Right lung (tissue), 5 donors: ENCODE data around the gene TAAR6. TPM values are rescaled to one million over a fixed set of nuclear protein-coding genes. Genes with fewer than 3 reads are reported as not detected.
"Not testable (repeated sequence)": the region's sequence is repeated elsewhere in the genome, so short reads cannot be mapped to it uniquely, and the experiment has no call there.

Source experiments
- DNase-seq, 2 donors: peaks; one replicate each; pipeline ENCODE4 v3.0.0-alpha.2; 2013
- polyA plus RNA-seq, 5 donors: library from polyadenylated mRNA; unstranded; fragments of 120-200 nt; gene quantifications; one replicate each; pipeline versions ENCODE4 v1.2.1 to v1.2.3, GENCODE V29; 2013; ENCODE audit warnings: inconsistent platforms in 1 of 5, low replicate concordance in 1 of 5; ENCODE audit not compliant: insufficient read length in 5 of 5, insufficient read depth in 1 of 5

TAAR6 gene
- polyA plus RNA-seq, 5 donors = not detected

DNA sequence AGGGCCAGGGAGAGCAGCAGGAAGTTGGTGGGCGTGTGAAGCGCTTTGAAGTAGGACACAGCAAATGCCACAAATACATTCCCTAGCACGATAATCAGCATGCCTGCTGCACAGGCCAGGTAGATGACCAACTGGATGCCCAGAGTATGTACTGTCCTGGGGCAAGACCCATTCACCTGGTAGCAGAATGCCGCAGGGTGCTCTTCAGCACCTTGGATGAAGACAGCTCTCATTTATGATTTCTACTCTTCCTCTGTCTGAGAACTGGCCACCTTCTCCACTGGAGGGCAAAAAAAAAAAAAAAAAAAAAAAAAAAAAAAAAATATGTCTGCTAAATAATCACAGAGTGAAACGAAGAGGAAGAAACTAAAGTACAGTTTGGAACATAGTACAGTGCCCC lies 19.3 kb downstream of the TAAR6 start, which contains the start of gene TAAR5:
TAAR5 (minus strand) TSS at position 288 of the 400 bp plus-strand sequence; CDS start at position 233, 55 bp downstream.
- no peak for DNase-seq

GRCh38 chr6:132590362-132590761 lies 20.2 kb downstream of the TAAR6 start:
- no peak for DNase-seq

GRCh38 chr6:132592855-132593254 lies 22.7 kb downstream of the TAAR6 start:
- DNase-seq = no peak

DNA sequence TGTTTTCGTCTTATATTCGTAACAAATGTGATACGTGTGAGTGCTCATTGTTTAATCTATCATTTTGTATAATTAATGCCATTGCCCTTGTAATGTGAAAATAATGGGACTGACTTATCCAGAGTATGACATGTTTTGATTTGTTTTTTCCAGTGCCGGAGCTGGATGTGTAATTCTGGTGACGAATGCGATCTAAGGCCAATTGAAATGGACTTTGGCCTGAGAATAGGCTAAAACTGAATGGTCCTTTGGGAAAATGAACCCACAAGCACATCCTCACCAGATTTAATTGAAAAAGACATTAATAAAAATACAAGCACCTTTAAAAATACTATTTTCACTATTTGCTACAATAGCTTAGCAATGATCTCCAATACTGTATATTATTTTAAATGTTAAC lies 26.1 kb downstream of the TAAR6 start:
- no peak for DNase-seq

DNA sequence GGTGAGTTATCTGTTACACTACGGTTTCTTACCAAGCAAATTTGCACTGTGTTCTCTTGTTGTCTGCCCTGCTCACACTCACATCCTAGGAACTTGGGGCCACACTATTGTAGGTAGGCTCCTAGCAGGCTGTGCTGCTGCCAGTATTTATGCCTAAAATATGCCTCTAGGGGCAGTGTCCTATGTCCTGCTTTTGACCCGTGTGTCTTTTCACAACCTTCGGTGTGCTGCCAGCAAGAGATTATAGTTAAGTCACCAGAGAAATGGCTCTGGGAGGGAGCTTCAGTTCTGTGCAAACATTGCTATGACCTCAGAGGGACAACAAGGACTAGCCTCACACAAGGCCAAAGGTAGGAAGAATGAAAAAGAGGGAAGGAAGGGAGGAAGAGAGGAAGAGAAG lies 28.4 kb downstream of the TAAR6 start:
- no peak for DNase-seq

DNA sequence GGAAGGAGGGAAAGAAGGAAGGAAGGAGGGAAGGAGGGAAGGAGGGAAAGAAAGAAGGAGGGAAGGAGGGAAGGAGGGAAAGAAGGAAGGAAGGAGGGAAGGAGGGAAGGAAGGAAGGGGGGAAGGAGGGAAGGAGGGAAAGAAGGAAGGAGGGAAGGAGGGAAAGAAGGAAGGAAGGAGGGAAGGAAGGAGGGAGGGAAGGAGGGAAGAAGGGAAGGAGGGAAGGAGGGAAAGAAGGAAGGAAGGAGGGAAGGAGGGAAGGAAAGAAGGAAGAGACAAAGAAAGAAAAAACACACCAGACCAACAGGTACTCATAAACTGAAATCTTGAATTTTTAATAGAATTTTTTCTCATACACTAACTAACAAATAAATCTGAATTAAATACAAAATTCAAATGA lies 30.8 kb downstream of the TAAR6 start:
- not testable (repeated sequence) for DNase-seq

GRCh38 chr6:132604635-132605152 lies 34.6 kb downstream of the TAAR6 start:
- DNase-seq = no peak

GRCh38 chr6:132607544-132608233 lies 37.6 kb downstream of the TAAR6 start:
- no peak for DNase-seq

DNA sequence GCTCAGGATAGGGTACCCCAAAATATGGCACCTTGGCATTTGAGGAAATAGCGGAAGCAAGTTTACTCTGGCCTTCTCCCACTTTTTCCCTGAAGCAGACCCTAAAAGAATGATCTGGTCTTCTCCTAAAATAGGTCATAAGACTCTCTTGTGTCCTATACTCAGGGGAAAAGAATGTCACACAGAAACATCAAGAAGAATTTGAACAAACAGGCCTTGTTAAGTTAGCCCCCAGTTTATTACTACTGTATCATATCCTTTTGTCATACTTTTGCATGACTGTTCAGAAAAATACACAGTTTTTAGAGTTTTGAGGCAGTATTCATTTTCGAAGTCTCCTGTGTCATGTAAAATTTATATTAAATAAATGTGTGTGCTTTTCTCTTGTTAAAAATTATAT lies 41.5 kb downstream of the TAAR6 start:
- no peak for DNase-seq

DNA sequence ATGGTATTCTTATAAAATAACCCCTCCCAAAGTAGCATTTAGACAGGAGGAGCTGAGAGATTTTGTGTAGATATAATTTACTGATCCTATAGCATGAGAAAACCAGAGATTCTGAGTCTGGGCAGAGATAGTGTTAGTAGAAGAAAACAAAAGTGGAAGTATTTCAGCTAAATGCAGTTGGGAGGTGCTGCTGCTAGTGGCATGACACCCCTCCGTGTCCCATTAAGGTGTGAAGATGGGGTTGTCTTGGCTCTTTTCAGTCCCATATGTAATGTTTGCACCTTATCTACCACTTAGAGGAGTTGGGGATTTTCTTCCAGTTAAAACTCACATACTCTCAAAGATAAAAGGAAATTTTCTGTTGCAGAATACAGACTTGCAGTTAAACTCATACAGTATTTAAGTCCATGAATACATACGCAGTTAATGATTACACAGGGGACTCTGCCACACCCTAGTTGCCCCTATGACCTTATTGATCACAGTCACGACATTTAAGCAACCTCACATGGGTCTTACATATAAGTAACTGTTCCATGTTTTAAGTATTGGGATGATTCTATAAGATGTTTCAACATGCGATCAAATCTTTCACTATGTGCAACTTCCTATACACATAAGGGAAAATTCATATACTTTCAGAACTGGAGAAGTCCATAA lies 42.5 kb downstream of the TAAR6 start:
- no peak for DNase-seq

- DNase-seq = no peak
These were observed 44.4 kb downstream of the TAAR6 start for GRCh38 chr6:132614554-132614953.

GRCh38 chr6:132616677-132617076 lies 46.6 kb downstream of the TAAR6 start:
- DNase-seq = no peak

Other genes with a start within 250 kb of the TAAR6 start
- gene MOXD1, start 168.8 kb upstream of the TAAR6 start, polyA plus RNA-seq = 10 to 100 TPM; 53.6 to 85.6 (median 59.4) TPM
- 10 to 100 TPM; 41.9 to 73.5 (median 62.6) TPM for gene STX7, start 57.2 kb upstream of the TAAR6 start, polyA plus RNA-seq
- not detected for gene TAAR9, start 32.0 kb upstream of the TAAR6 start, polyA plus RNA-seq
- not detected for gene TAAR8, start 17.6 kb upstream of the TAAR6 start, polyA plus RNA-seq
- gene TAAR5, start 19.4 kb downstream of the TAAR6 start, polyA plus RNA-seq = not detected
- not detected for gene TAAR2, start 54.0 kb downstream of the TAAR6 start, polyA plus RNA-seq
- under 1 TPM in 1 of 5 donors, not detected in 4; 0.21 TPM for gene TAAR1, start 88.9 kb downstream of the TAAR6 start, polyA plus RNA-seq
- under 1 TPM; 0.24 to 0.46 (median 0.34) TPM for gene VNN1, start 143.7 kb downstream of the TAAR6 start, polyA plus RNA-seq
- 1 to 10 TPM; 1.0 to 2.2 (median 1.3) TPM for gene VNN2, start 187.6 kb downstream of the TAAR6 start, polyA plus RNA-seq
- 10 to 100 TPM; 19.1 to 29.1 (median 26.7) TPM for gene SLC18B1, start 228.3 kb downstream of the TAAR6 start, polyA plus RNA-seq
- 1,000 to 10,000 TPM; 2,221 to 2,751 (median 2,468) TPM for gene RPS12, start 244.2 kb downstream of the TAAR6 start, polyA plus RNA-seq